HG02938 (cell line): ENCODE measurements around the gene GRID1.

ENCODE experiments used
- ATAC-seq: cut with Tn5 transposase; IDR thresholded peaks from one replicate; pipeline ENCODE4 v1.9.1; 2021; ENCODE audit warnings: mild to moderate bottlenecking, moderate library complexity; ENCODE audit not compliant: unreplicated experiment

GRID1 gene

GRCh38 chr10:86155054-86155921, 211.3 kb downstream of the GRID1 start:
- no peak for ATAC-seq

- ATAC-seq = no peak
These were observed 212.8 kb downstream of the GRID1 start for GRCh38 chr10:86153751-86154150.

- ATAC-seq = no peak
These were observed 213.7 kb downstream of the GRID1 start for GRCh38 chr10:86152911-86153310.

- no peak for ATAC-seq
These were observed 214.2 kb downstream of the GRID1 start for GRCh38 chr10:86152354-86152753.

GRCh38 chr10:86151613-86152012, 215.0 kb downstream of the GRID1 start:
- no peak for ATAC-seq

- ATAC-seq = no peak
These were observed 217.3 kb downstream of the GRID1 start for GRCh38 chr10:86149257-86149656.

- no peak for ATAC-seq
These were observed 218.5 kb downstream of the GRID1 start for GRCh38 chr10:86148117-86148516.

GRCh38 chr10:86144301-86144700, 222.3 kb downstream of the GRID1 start:
- ATAC-seq = no peak

GRCh38 chr10:86141896-86142295, 224.7 kb downstream of the GRID1 start:
- no peak for ATAC-seq

- ATAC-seq = no peak
These were observed 227.4 kb downstream of the GRID1 start for GRCh38 chr10:86139066-86139657.

- no peak for ATAC-seq
These were observed 228.0 kb downstream of the GRID1 start for GRCh38 chr10:86138551-86139065.

GRCh38 chr10:86137561-86137960, 229.0 kb downstream of the GRID1 start:
- ATAC-seq = no peak

- no peak for ATAC-seq
These were observed 229.7 kb downstream of the GRID1 start for GRCh38 chr10:86136934-86137333.

GRCh38 chr10:86135191-86135590, 231.4 kb downstream of the GRID1 start:
- no peak for ATAC-seq

- no peak for ATAC-seq
These were observed 235.7 kb downstream of the GRID1 start for GRCh38 chr10:86130737-86131475.

- no peak for ATAC-seq
These were observed 236.6 kb downstream of the GRID1 start for GRCh38 chr10:86130041-86130440.

- no peak for ATAC-seq
These were observed 238.2 kb downstream of the GRID1 start for GRCh38 chr10:86128360-86128759.

- ATAC-seq = no peak
These were observed 239.2 kb downstream of the GRID1 start for GRCh38 chr10:86127274-86127819.

- ATAC-seq = no peak
These were observed 241.9 kb downstream of the GRID1 start for GRCh38 chr10:86124734-86125133.

- no peak for ATAC-seq
These were observed 242.9 kb downstream of the GRID1 start for GRCh38 chr10:86123715-86124114.

- ATAC-seq = no peak
These were observed 243.3 kb downstream of the GRID1 start for GRCh38 chr10:86123304-86123703.
